ENCODE data around the gene OR1L6. TPM values are rescaled to one million over a fixed set of nuclear protein-coding genes. Genes with fewer than 3 reads are reported as not detected.

Gene OR1L6
- total and polyA plus RNA-seq, 4 donors: not detected

- no peak overlapping the region for H3K4me3 ChIP-seq (ENCODE audit: low read length in 2 of 2)
- H3K27me3 ChIP-seq (ENCODE audit: control insufficient read depth in 1 of 2, insufficient read depth in 2 of 2, low read length in 1 of 2): no peaks in the 10 kb centered on the region
- no peaks in the 10 kb centered on the region for H3K9me3 ChIP-seq (ENCODE audit: control insufficient read depth, low read length)
- no peak for ATAC-seq (ENCODE audit: low FRiP score)
- no peak overlapping the region for H3K27ac ChIP-seq (ENCODE audit: low read depth in 1 of 2, low read length in 2 of 2)
- DNase-seq: no peak
- intact Hi-C loops (cut with DNase I): no loop called here
- no peaks in the 10 kb centered on the region for H3K36me3 ChIP-seq (ENCODE audit: control insufficient read depth in 1 of 2, insufficient read depth in 2 of 2, low read length in 1 of 2)
- 82% methylated on average over 3 of the region's 3 CpGs for WGBS, 2 donors
- no peaks in the 10 kb centered on the region for H3K4me1 ChIP-seq (ENCODE audit: control insufficient read depth in 1 of 2, insufficient read depth in 2 of 2, low read length in 2 of 2)
Measured at GRCh38 chr9:122779181-122779580, 37.1 kb downstream of the OR1L6 start.

DNA sequence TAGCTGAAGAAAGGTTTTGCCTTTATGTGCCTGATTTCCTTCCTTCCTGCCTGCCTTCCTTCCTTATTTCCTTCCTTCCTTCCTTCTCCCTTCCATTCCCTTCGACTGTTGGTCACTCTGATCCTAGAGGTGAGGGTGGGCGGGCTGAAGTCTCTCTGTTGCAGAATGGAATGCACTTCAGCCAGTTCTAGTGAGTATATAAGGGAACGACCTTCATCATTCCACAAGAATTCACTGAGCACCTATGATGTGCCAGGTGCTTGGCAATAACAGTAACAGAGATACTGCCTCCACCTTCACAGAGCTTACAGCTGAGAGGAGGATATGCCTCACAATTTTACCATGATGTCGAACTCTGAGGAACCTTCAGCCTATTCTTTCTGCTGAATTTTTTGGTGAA is 37.9 kb downstream of the OR1L6 start:
- no peaks in the 10 kb centered on the region for H3K27me3 ChIP-seq (ENCODE audit: control insufficient read depth in 1 of 2, insufficient read depth in 2 of 2, low read length in 1 of 2)
- H3K4me3 ChIP-seq (ENCODE audit: low read length in 2 of 2): no peak overlapping the region
- ATAC-seq (ENCODE audit: low FRiP score) (no peak), DNase-seq (no peak)
- no peaks in the 10 kb centered on the region for H3K36me3 ChIP-seq (ENCODE audit: control insufficient read depth in 1 of 2, insufficient read depth in 2 of 2, low read length in 1 of 2)
- WGBS, 2 donors: 68 to 73% methylated on average over 4 of the region's 4 CpGs
- no peaks in the 10 kb centered on the region for H3K4me1 ChIP-seq (ENCODE audit: control insufficient read depth in 1 of 2, insufficient read depth in 2 of 2, low read length in 2 of 2)
- no peak overlapping the region for H3K27ac ChIP-seq (ENCODE audit: low read depth in 1 of 2, low read length in 2 of 2)
- no peaks in the 10 kb centered on the region for H3K9me3 ChIP-seq (ENCODE audit: control insufficient read depth, low read length)
- intact Hi-C loops (cut with DNase I): no loop called here

GRCh38 chr9:122781671-122782070 is 39.6 kb downstream of the OR1L6 start:
- Histone ChIP-seq H3K36me3 (ENCODE audit: control insufficient read depth in 1 of 2, insufficient read depth in 2 of 2, low read length in 1 of 2) (no peaks in the 10 kb centered on the region), H3K4me3 (ENCODE audit: low read length in 2 of 2) (no peak overlapping the region), H3K27me3 (ENCODE audit: control insufficient read depth in 1 of 2, insufficient read depth in 2 of 2, low read length in 1 of 2) (no peaks in the 10 kb centered on the region), H3K9me3 (ENCODE audit: control insufficient read depth, low read length) (no peaks in the 10 kb centered on the region), H3K27ac (ENCODE audit: low read depth in 1 of 2, low read length in 2 of 2) (no peak overlapping the region), H3K4me1 (ENCODE audit: control insufficient read depth in 1 of 2, insufficient read depth in 2 of 2, low read length in 2 of 2) (no peaks in the 10 kb centered on the region)
- intact Hi-C loops (cut with DNase I): no loop called here
- DNase-seq: no peak
- ATAC-seq (ENCODE audit: low FRiP score): no peak
- WGBS, 2 donors: 58 to 59% methylated on average over 3 of the region's 3 CpGs

- Histone ChIP-seq H3K27ac (ENCODE audit: low read depth in 1 of 2, low read length in 2 of 2) (no peak overlapping the region), H3K27me3 (ENCODE audit: control insufficient read depth in 1 of 2, insufficient read depth in 2 of 2, low read length in 1 of 2) (no peaks in the 10 kb centered on the region), H3K9me3 (ENCODE audit: control insufficient read depth, low read length) (no peaks in the 10 kb centered on the region), H3K4me1 (ENCODE audit: control insufficient read depth in 1 of 2, insufficient read depth in 2 of 2, low read length in 2 of 2) (no peaks in the 10 kb centered on the region), H3K36me3 (ENCODE audit: control insufficient read depth in 1 of 2, insufficient read depth in 2 of 2, low read length in 1 of 2) (no peaks in the 10 kb centered on the region), H3K4me3 (ENCODE audit: low read length in 2 of 2) (no peak overlapping the region)
- intact Hi-C loops (cut with DNase I): no loop called here
- DNase-seq: no peak
- no peak for ATAC-seq (ENCODE audit: low FRiP score)
Measured at GRCh38 chr9:122785269-122785668, 43.2 kb downstream of the OR1L6 start.

DNA sequence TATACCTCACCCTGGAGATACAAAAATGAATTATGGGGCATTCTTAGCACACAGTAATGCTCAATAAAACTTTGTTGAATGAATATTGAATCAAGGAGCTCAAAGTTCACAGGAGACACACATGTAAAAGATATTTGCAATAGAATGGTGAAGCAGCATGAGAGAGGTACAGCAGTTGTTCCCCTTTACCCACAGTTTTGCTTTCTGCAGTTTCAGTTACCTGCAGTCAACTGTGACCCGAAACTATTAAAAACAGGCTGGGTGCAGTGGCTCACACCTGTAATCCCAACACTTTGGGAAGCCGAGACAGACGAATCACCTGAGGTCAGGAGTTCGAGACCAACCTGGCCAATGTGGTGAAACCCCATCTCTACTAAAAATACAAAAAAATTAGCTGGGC is 44.2 kb downstream of the OR1L6 start:
- DNase-seq (no peak), ATAC-seq (ENCODE audit: low FRiP score) (no peak)
- Histone ChIP-seq H3K4me3 (ENCODE audit: low read length in 2 of 2) (no peak overlapping the region), H3K27me3 (ENCODE audit: control insufficient read depth in 1 of 2, insufficient read depth in 2 of 2, low read length in 1 of 2) (no peaks in the 10 kb centered on the region), H3K4me1 (ENCODE audit: control insufficient read depth in 1 of 2, insufficient read depth in 2 of 2, low read length in 2 of 2) (no peaks in the 10 kb centered on the region), H3K9me3 (ENCODE audit: control insufficient read depth, low read length) (no peaks in the 10 kb centered on the region), H3K36me3 (ENCODE audit: control insufficient read depth in 1 of 2, insufficient read depth in 2 of 2, low read length in 1 of 2) (no peaks in the 10 kb centered on the region), H3K27ac (ENCODE audit: low read depth in 1 of 2, low read length in 2 of 2) (no peak overlapping the region)
- intact Hi-C loops (cut with DNase I): no loop called here
- 92 to 94% methylated on average over 4 of the region's 4 CpGs for WGBS, 2 donors

DNA sequence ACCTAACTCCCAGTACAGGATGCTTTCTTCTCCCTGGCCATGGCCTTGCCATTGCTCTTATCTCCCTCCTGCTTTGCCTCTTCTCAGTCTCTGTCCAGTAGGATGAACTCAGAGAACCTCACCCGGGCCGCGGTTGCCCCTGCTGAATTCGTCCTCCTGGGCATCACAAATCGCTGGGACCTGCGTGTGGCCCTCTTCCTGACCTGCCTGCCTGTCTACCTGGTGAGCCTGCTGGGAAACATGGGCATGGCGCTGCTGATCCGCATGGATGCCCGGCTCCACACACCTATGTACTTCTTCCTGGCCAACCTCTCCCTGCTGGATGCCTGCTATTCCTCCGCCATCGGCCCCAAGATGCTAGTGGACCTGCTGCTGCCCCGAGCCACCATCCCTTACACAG is 46.7 kb downstream of the OR1L6 start, which contains the start of gene OR5C1:
OR5C1 (plus strand) TSS at position 103 of the 400 bp plus-strand sequence; CDS start at position 103, 0 bp downstream.
- DNase-seq (no peak), ATAC-seq (ENCODE audit: low FRiP score) (no peak)
- Histone ChIP-seq H3K9me3 (ENCODE audit: control insufficient read depth, low read length) (no peaks in the 10 kb centered on the region), H3K4me3 (ENCODE audit: low read length in 2 of 2) (no peak within 1 kb of the TSS), H3K36me3 (ENCODE audit: control insufficient read depth in 1 of 2, insufficient read depth in 2 of 2, low read length in 1 of 2) (no peaks in the 10 kb centered on the region), H3K27me3 (ENCODE audit: control insufficient read depth in 1 of 2, insufficient read depth in 2 of 2, low read length in 1 of 2) (no peaks in the 10 kb centered on the region), H3K27ac (ENCODE audit: low read depth in 1 of 2, low read length in 2 of 2) (no peak within 1 kb of the TSS), H3K4me1 (ENCODE audit: control insufficient read depth in 1 of 2, insufficient read depth in 2 of 2, low read length in 2 of 2) (no peaks in the 10 kb centered on the region)
- intact Hi-C loops (cut with DNase I): no loop called here
- 94 to 95% methylated on average over 12 of the region's 12 CpGs for WGBS, 2 donors

DNA sequence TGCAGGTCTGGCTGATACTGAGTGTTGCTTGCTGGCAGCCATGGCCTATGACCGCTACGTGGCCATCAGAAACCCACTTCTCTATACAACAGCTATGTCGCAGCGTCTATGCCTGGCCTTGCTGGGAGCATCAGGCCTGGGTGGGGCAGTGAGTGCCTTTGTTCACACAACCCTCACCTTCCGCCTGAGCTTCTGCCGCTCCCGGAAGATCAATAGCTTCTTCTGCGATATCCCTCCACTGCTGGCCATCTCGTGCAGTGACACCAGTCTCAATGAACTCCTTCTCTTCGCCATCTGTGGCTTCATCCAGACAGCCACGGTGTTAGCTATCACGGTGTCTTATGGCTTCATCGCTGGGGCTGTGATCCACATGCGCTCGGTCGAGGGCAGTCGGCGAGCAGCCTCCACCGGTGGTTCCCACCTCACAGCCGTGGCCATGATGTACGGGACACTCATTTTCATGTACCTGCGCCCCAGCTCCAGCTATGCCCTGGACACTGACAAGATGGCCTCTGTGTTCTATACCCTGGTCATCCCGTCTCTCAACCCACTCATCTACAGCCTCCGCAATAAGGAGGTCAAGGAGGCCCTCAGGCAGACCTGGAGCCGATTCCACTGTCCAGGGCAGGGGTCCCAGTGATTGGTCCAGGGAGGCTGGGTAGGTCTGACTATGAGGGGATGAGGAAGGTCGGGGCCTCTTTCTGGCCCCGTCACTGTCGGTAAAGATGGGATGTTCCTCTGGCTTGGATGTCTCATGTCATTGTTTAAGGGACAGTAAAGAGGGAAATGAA is 47.3 kb downstream of the OR1L6 start:
- H3K9me3 ChIP-seq (ENCODE audit: control insufficient read depth, low read length): no peaks in the 10 kb centered on the region
- DNase-seq (no peak), ATAC-seq (ENCODE audit: low FRiP score) (peak; percentile 58)
- WGBS, 2 donors: 94 to 95% methylated on average over 28 of the region's 28 CpGs
- no peak overlapping the region for H3K27ac ChIP-seq (ENCODE audit: low read depth in 1 of 2, low read length in 2 of 2)
- no peak overlapping the region for H3K4me3 ChIP-seq (ENCODE audit: low read length in 2 of 2)
- intact Hi-C loops (cut with DNase I): no loop called here
- H3K27me3 ChIP-seq (ENCODE audit: control insufficient read depth in 1 of 2, insufficient read depth in 2 of 2, low read length in 1 of 2): no peaks in the 10 kb centered on the region
- H3K4me1 ChIP-seq (ENCODE audit: control insufficient read depth in 1 of 2, insufficient read depth in 2 of 2, low read length in 2 of 2): no peaks in the 10 kb centered on the region
- H3K36me3 ChIP-seq (ENCODE audit: control insufficient read depth in 1 of 2, insufficient read depth in 2 of 2, low read length in 1 of 2): no peaks in the 10 kb centered on the region

- 85 to 89% methylated on average over 5 of the region's 5 CpGs for WGBS, 2 donors
- DNase-seq (no peak), ATAC-seq (ENCODE audit: low FRiP score) (no peak)
- Histone ChIP-seq H3K36me3 (ENCODE audit: control insufficient read depth in 1 of 2, insufficient read depth in 2 of 2, low read length in 1 of 2) (no peaks in the 10 kb centered on the region), H3K27ac (ENCODE audit: low read depth in 1 of 2, low read length in 2 of 2) (no peak overlapping the region), H3K27me3 (ENCODE audit: control insufficient read depth in 1 of 2, insufficient read depth in 2 of 2, low read length in 1 of 2) (no peaks in the 10 kb centered on the region), H3K4me1 (ENCODE audit: control insufficient read depth in 1 of 2, insufficient read depth in 2 of 2, low read length in 2 of 2) (no peaks in the 10 kb centered on the region), H3K9me3 (ENCODE audit: control insufficient read depth, low read length) (no peaks in the 10 kb centered on the region), H3K4me3 (ENCODE audit: low read length in 2 of 2) (no peak overlapping the region)
- intact Hi-C loops (cut with DNase I): no loop called here
Measured at GRCh38 chr9:122791872-122792669, 50.0 kb downstream of the OR1L6 start.
